Loucy (cell line): ENCODE data around the gene MMP12.

Experiments used
- CTCF ChIP-seq: fragments of 200-600 bp; sonication (generic); conservative IDR thresholded peaks from 2 replicates; pipeline ENCODE4 v1.5.1; 2014; ENCODE audit warnings: mild to moderate bottlenecking, antibody characterized with exemption, low read length
- EZH2phosphoT487 ChIP-seq: fragments of 200-600 bp; IDR thresholded peaks from 2 replicates; pipeline ENCODE4 v1.6.1; 2018; ENCODE audit warnings: antibody characterized with exemption, mild to moderate bottlenecking, moderate library complexity, borderline replicate concordance

DNA sequence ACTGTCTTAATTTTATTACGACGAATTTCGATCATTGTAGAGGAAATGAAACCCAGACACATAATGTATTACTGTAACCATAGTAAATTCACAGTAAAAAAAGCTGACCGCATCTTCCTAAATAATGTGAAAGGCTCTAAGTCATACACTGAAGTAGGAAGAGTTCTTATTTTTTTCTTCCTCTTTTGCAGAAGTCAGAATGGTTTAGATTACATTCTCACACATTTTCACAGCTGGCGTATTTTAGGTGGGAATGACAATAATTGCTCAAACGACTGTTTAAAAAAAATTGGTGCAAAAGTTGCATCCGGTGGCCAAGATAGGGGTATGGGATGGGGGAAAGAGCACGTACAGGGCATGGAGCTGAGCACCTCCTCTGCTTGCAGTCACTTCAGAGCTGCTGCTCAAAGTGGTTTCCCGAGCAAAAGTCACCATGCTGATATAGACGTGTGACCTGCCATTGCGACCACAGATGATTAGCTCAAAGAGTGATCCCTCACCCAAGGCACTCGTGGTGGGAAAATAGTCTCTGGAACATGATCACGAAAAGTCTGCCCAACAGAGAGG, 45.4 kb upstream of the MMP12 start:
- TF ChIP-seq CTCF = no peak
- no peak for TF ChIP-seq EZH2phosphoT487
